Transverse colon (tissue), 4 donors: ENCODE data around the gene CNTN1. TPM values are rescaled to one million over a fixed set of nuclear protein-coding genes. Genes with fewer than 3 reads are reported as not detected.

Experiments used
- DNase-seq: peaks from one replicate; pipeline ENCODE4 v3.0.0-alpha.2; 2019
- H3K27ac ChIP-seq, 4 donors: fragments of 200-600 bp; sonication (generic); 2 replicates each; pipeline ENCODE4 v1.5.1; 2016 to 2018; ENCODE audit warnings: inconsistent platforms in 4 of 4
- H3K27me3 ChIP-seq: fragments of 200-600 bp; sonication (generic); 2 replicates; pipeline ENCODE4 v1.5.1; 2017; ENCODE audit warnings: inconsistent platforms
- H3K36me3 ChIP-seq, 4 donors: fragments of 200-600 bp; sonication (generic); 2 replicates each; pipeline ENCODE4 v1.5.1; 2017 to 2019; ENCODE audit warnings: inconsistent platforms in 4 of 4
- H3K4me1 ChIP-seq, 4 donors: fragments of 200-600 bp; sonication (generic); 2 replicates each; pipeline ENCODE4 v1.5.1; 2017 to 2020; ENCODE audit warnings: inconsistent platforms in 4 of 4
- H3K4me3 ChIP-seq, 4 donors: fragments of 200-600 bp; sonication (generic); 1 replicate in 1 of 4; 2 replicates in 3 of 4; pipeline versions ENCODE4 v1.5.1 to v1.6.1; 2017 to 2019; ENCODE audit warnings: inconsistent platforms in 4 of 4
- H3K9me3 ChIP-seq, 2 donors: fragments of 200-600 bp; sonication (generic); 2 replicates each; pipeline ENCODE4 v1.5.1; 2017 to 2019; ENCODE audit warnings: inconsistent platforms in 2 of 2
- CTCF ChIP-seq, 5 experiments: fragments of 200-600 bp in 3 of 5; fragments of 450-650 bp in 2 of 5; sonication (generic) in 3 of 5; IDR thresholded peaks; 1 replicate in 2 of 5; 2 replicates in 3 of 5; pipeline ENCODE4 v1.5.1; 2016 to 2017; ENCODE audit warnings: antibody characterized with exemption in 5 of 5, inconsistent platforms in 3 of 5, mild to moderate bottlenecking in 2 of 5, moderate library complexity in 1 of 5
- EP300 ChIP-seq: sonication (generic); formaldehyde crosslinking; IDR thresholded peaks from one replicate; pipeline ENCODE4 v1.6.1; 2017; ENCODE audit warnings: antibody characterized with exemption, low read depth
- POLR2A ChIP-seq: fragments of 450-650 bp; IDR thresholded peaks from one replicate; pipeline ENCODE4 v1.6.1; 2016; ENCODE audit warnings: antibody characterized with exemption, mild to moderate bottlenecking, moderate library complexity
- POLR2AphosphoS5 ChIP-seq, 3 donors: sonication (generic); formaldehyde crosslinking; IDR thresholded peaks; one replicate each; pipeline ENCODE4 v1.6.1; 2016; ENCODE audit warnings: antibody characterized with exemption in 3 of 3
- WGBS, 2 donors: methylation state at CpG; one replicate each; pipeline ENCODE4 v1.1.5; 2018; ENCODE audit warnings: low coverage in 1 of 2; 5-methylcytosine and 5-hydroxymethylcytosine counted together
- in situ Hi-C, 4 donors: fragments of 200-750 bp; cut with MboI; loops; one replicate each; pipeline versions ENCODE4 v1.15.0 to v1.15.1; 2017; ENCODE audit warnings: low sequenced_read_pairs in 3 of 4, low pct_ligation_motif_present in 1 of 4, low pct_unique_long_range_greater_than_20kb in 1 of 4
- intact Hi-C: fragments of 100-400 bp; cut with DNase I; formaldehyde crosslinking; loops from one replicate; pipeline ENCODE4 v1.15.1; 2023; ENCODE audit warnings: low total_unique reads
- total RNA-seq, 4 donors: library from RNA; depleted of rRNA; stranded (reverse); fragments of >200 nt; gene quantifications; one replicate each; pipeline ENCODE4 v1.1.0, GENCODE V29; 2016

CNTN1 gene
- total RNA-seq, 4 donors from 2014 or later: 0.60 to 3.2 (median 1.4) TPM

- no peak for DNase-seq
- in situ Hi-C loops: no loop called here
- H3K4me3 ChIP-seq: no peak overlapping the region
- intact Hi-C loops: no loop called here
- no peaks in the 10 kb centered on the region for H3K27me3 ChIP-seq
- H3K27ac ChIP-seq: no peak overlapping the region
- no peaks in the 10 kb centered on the region for H3K4me1 ChIP-seq
- no peaks in the 10 kb centered on the region for H3K36me3 ChIP-seq
- H3K9me3 ChIP-seq: no peaks in the 10 kb centered on the region
- WGBS, 2 donors: 59 to 61% methylated on average over 3 to 4 of the region's 4 CpGs
- no peak for TF ChIP-seq EP300
- no peak for TF ChIP-seq CTCF (IDR thresholded peaks at IDR 0.05)
- TF ChIP-seq POLR2A: no peak
- no peak for TF ChIP-seq POLR2AphosphoS5 (IDR thresholded peaks at IDR 0.05)
Measured at GRCh38 chr12:40684986-40685385, 7.3 kb upstream of the CNTN1 start.

- in situ Hi-C loops: no loop called here
Measured at GRCh38 chr12:40688085-40688725, 4.0 kb upstream of the CNTN1 start.

GRCh38 chr12:40689576-40689975, 2.7 kb upstream of the CNTN1 start:
- Histone ChIP-seq H3K27me3 (peaks cover 35% of the 10 kb centered on the region), H3K4me3 (no peak overlapping the region), H3K36me3 (no peaks in the 10 kb centered on the region), H3K27ac (no peak overlapping the region), H3K4me1 (peaks cover 0 to 8% (median 4%) of the 10 kb centered on the region in 4 donors), H3K9me3 (no peaks in the 10 kb centered on the region)
- TF ChIP-seq CTCF (IDR thresholded peaks at IDR 0.05): no peak
- intact Hi-C loops: no loop called here
- 84 to 92% methylated on average over 2 of the region's 2 CpGs for WGBS, 2 donors
- no peak for DNase-seq
- in situ Hi-C loops: no loop called here

More at GRCh38 chr12:40688085-40688725, 4.0 kb upstream of the CNTN1 start:
- H3K4me1 ChIP-seq: peaks cover 0 to 7% (median 3%) of the 10 kb centered on the region in 4 donors
- H3K36me3 ChIP-seq: no peaks in the 10 kb centered on the region
- intact Hi-C loops: no loop called here
- no peak for DNase-seq
- H3K27ac ChIP-seq: no peak overlapping the region
- H3K27me3 ChIP-seq: peaks cover 22% of the 10 kb centered on the region
- 76 to 77% methylated on average over 5 to 8 of the region's 8 CpGs for WGBS, 2 donors
- no peaks in the 10 kb centered on the region for H3K9me3 ChIP-seq
- TF ChIP-seq POLR2AphosphoS5 (IDR thresholded peaks at IDR 0.05): no peak
- TF ChIP-seq POLR2A: no peak
- no peak for TF ChIP-seq CTCF (IDR thresholded peaks at IDR 0.05)
- no peak for TF ChIP-seq EP300
- H3K4me3 ChIP-seq: no peak overlapping the region

- in situ Hi-C loops: no loop called here
- TF ChIP-seq POLR2AphosphoS5 (IDR thresholded peaks at IDR 0.05): no peak
- TF ChIP-seq POLR2A: no peak
- intact Hi-C loops: loop anchor here (10.0 kb wide), 1 partner anchor 718 kb away; no protein-coding TSS in a partner anchor
- no peaks in the 10 kb centered on the region for H3K36me3 ChIP-seq
- 0 to 12% methylated on average over 5 to 30 of the region's 33 CpGs for WGBS, 2 donors
- peak overlapping the region; percentile 32 to 60 (median 40) for H3K4me3 ChIP-seq
- H3K4me1 ChIP-seq: peaks cover 0 to 8% (median 4%) of the 10 kb centered on the region in 4 donors
- DNase-seq: no peak
- H3K9me3 ChIP-seq: no peaks in the 10 kb centered on the region
- H3K27ac ChIP-seq: no peak overlapping the region
- peaks cover 35% of the 10 kb centered on the region for H3K27me3 ChIP-seq
Measured at GRCh38 chr12:40692765-40693206, 547 bp downstream of the CNTN1 start.
